Stomach (tissue), 4 donors: ENCODE measurements around the gene CST2.

Experiments
- CTCF ChIP-seq, 7 experiments: fragments of 450-650 bp in 4 of 7; fragments of 200-600 bp in 3 of 7; sonication (generic) in 3 of 7; IDR thresholded peaks; one replicate each; pipeline ENCODE4 v1.5.1; 2016 to 2019; ENCODE audit warnings: antibody characterized with exemption in 7 of 7, control low read depth in 2 of 7, mild to moderate bottlenecking in 1 of 7
- POLR2A ChIP-seq, 4 donors: fragments of 450-650 bp; IDR thresholded peaks; one replicate each; pipeline ENCODE4 v1.6.1; 2016; ENCODE audit warnings: antibody characterized with exemption in 4 of 4, control low read depth in 2 of 4, mild to moderate bottlenecking in 1 of 4, moderate library complexity in 1 of 4

- TF ChIP-seq CTCF (IDR thresholded peaks at IDR 0.05) (no peak), POLR2A (IDR thresholded peaks at IDR 0.05) (no peak)
Observed at GRCh38 chr20:23868321-23868720, 41.8 kb upstream of the CST2 start.
